Spleen (tissue), 7 donors: ENCODE data around the gene KCNK6.

Experiments used
- POLR2A ChIP-seq, 3 donors: fragments of 450-650 bp; IDR thresholded peaks; one replicate each; pipeline ENCODE4 v1.5.1; 2017; ENCODE audit warnings: antibody characterized with exemption in 3 of 3, mild to moderate bottlenecking in 1 of 3
- TF ChIP-seq, protein P1 (sequence below), 11 experiments: fragments of 200-600 bp in 7 of 11; fragments of 450-650 bp in 4 of 11; sonication (generic) in 4 of 11; IDR thresholded peaks in 8 of 11; conservative IDR thresholded peaks in 3 of 11; 1 replicate in 7 of 11; 2 replicates in 4 of 11; pipeline versions ENCODE4 v1.4.0 to v1.8.0; 2016 to 2021; ENCODE audit warnings: antibody characterized with exemption in 11 of 11, inconsistent platforms in 4 of 11, mild to moderate bottlenecking in 1 of 11
- donor health status: DM: no; HTN: no; CAD: no; lungs with moderate emphysema.
- donor health status: DM: no; HTN: no; CAD: no.
- donor health status: DM: no; HTN: no; CAD: no.

DNA sequence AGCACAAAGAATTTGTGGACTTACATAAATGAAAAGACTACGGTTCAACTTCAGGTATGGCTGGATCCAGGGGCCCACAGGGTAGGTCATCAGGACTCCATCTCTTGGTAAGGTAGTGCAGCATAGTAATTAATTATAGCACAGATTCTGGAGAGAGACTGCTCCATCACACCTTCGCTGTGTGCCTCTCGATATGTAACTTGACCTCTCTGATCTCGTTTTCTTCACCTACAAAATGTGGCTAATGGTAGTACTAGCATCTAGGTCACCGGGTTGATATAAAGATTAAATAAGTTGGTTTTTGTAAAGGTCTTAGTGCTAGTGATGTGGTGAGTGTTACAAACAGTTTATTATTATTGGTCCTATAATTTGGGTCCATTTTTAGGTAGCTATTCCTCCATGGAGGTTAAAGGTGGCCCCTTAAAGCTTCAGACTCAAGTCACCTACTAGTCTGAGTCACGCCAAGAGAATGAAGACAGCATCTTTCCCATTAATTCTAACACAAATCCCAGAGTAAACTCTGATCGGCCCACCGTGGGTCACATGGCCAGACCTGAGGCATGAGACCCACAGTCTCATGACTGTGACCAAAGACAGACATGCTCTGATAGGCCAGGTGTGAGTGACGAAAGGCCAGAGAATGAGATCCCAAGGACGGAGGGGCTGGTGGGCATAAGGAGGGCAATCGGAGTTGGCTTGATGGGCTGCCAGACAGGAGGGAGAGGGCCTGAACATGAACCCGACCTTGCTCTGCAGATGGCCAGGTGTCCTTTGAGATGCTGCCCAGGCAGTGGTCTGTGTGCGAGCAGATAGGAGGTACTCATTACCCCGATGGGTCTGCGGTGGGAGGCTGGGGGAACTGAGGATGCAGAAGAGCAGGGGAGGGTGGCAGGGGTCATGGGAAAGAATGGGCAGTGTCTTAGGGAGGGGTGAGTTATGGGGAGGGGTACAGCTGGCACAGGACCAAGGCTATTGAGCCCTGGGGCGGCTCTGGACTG lies 36.4 kb downstream of the KCNK6 start:
- TF ChIP-seq, protein P1, sequence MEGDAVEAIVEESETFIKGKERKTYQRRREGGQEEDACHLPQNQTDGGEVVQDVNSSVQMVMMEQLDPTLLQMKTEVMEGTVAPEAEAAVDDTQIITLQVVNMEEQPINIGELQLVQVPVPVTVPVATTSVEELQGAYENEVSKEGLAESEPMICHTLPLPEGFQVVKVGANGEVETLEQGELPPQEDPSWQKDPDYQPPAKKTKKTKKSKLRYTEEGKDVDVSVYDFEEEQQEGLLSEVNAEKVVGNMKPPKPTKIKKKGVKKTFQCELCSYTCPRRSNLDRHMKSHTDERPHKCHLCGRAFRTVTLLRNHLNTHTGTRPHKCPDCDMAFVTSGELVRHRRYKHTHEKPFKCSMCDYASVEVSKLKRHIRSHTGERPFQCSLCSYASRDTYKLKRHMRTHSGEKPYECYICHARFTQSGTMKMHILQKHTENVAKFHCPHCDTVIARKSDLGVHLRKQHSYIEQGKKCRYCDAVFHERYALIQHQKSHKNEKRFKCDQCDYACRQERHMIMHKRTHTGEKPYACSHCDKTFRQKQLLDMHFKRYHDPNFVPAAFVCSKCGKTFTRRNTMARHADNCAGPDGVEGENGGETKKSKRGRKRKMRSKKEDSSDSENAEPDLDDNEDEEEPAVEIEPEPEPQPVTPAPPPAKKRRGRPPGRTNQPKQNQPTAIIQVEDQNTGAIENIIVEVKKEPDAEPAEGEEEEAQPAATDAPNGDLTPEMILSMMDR (IDR thresholded peaks at IDR 0.05 in 8 of 11, conservative IDR thresholded peaks at IDR 0.05 in 3 of 11) = no peak
- TF ChIP-seq POLR2A (IDR thresholded peaks at IDR 0.05) = no peak
